Nephron (organoid): Measurements from ENCODE around the gene ALDH9A1.
"Not testable (repeated sequence)": the region's sequence is repeated elsewhere in the genome, so short reads cannot be mapped to it uniquely, and the experiment has no call there.

Source experiments
- H3K27ac Mint-ChIP-seq, 3 experiments: 2 replicates each; pipeline ENCODE4 v1.8.0; 2020; ENCODE audit warnings: mixed read lengths in 3 of 3, mild to moderate bottlenecking in 2 of 3, moderate library complexity in 1 of 3
- H3K27me3 Mint-ChIP-seq: 2 replicates; pipeline ENCODE4 v1.8.0; 2021; ENCODE audit warnings: low read depth, mild to moderate bottlenecking, moderate library complexity, mixed read lengths
- H3K36me3 Mint-ChIP-seq: 2 replicates; pipeline ENCODE4 v1.8.0; 2020; ENCODE audit warnings: low read depth, mixed read lengths
- H3K4me1 Mint-ChIP-seq: 2 replicates; pipeline ENCODE4 v1.8.0; 2020; ENCODE audit warnings: mixed read lengths
- H3K4me3 Mint-ChIP-seq, 3 experiments: 2 replicates each; pipeline ENCODE4 v1.8.0; 2020; ENCODE audit warnings: mild to moderate bottlenecking in 3 of 3, mixed read lengths in 3 of 3, moderate library complexity in 2 of 3
- H3K9me3 Mint-ChIP-seq: 2 replicates; pipeline ENCODE4 v1.8.0; 2020; ENCODE audit warnings: mixed read lengths
- CTCF ChIP-seq, 3 experiments: fragments of 200-600 bp; sonication (generic); IDR thresholded peaks; one replicate each; pipeline ENCODE4 v1.5.0; 2021; ENCODE audit warnings: antibody characterized with exemption in 3 of 3; ENCODE audit not compliant: unreplicated experiment in 3 of 3

ALDH9A1 gene

GRCh38 chr1:165645654-165646366, 52.6 kb downstream of the ALDH9A1 start:
- Mint-ChIP-seq H3K9me3 (no peaks in the 10 kb centered on the region), H3K27ac (peak overlapping the region in 2 of 3 experiments; percentile 6 to 95), H3K4me1 (peaks cover 5% of the 10 kb centered on the region), H3K4me3 (no peak overlapping the region), H3K27me3 (no peaks in the 10 kb centered on the region), H3K36me3 (peaks cover 13% of the 10 kb centered on the region)
- no peak for TF ChIP-seq CTCF (IDR thresholded peaks at IDR 0.05; ENCODE audit: unreplicated experiment in 3 of 3)

- H3K4me1 Mint-ChIP-seq, result no peaks in the 10 kb centered on the region
- no peak overlapping the region for H3K4me3 Mint-ChIP-seq
- no peaks in the 10 kb centered on the region for H3K27me3 Mint-ChIP-seq
- peaks cover 7% of the 10 kb centered on the region for H3K36me3 Mint-ChIP-seq
- no peak overlapping the region for H3K27ac Mint-ChIP-seq
- TF ChIP-seq CTCF (IDR thresholded peaks at IDR 0.05; ENCODE audit: unreplicated experiment in 3 of 3), result no peak
- no peaks in the 10 kb centered on the region for H3K9me3 Mint-ChIP-seq
These were observed 54.2 kb downstream of the ALDH9A1 start for GRCh38 chr1:165644064-165644735.

GRCh38 chr1:165641231-165641987, 57.0 kb downstream of the ALDH9A1 start:
- TF ChIP-seq CTCF (IDR thresholded peaks at IDR 0.05; ENCODE audit: unreplicated experiment in 3 of 3), result no peak
- H3K4me3 Mint-ChIP-seq, result no peak overlapping the region
- H3K4me1 Mint-ChIP-seq, result peaks cover 8% of the 10 kb centered on the region
- peaks cover 7% of the 10 kb centered on the region for H3K36me3 Mint-ChIP-seq
- H3K27me3 Mint-ChIP-seq, result no peaks in the 10 kb centered on the region
- no peaks in the 10 kb centered on the region for H3K9me3 Mint-ChIP-seq
- no peak overlapping the region for H3K27ac Mint-ChIP-seq

GRCh38 chr1:165639821-165640623, 58.3 kb downstream of the ALDH9A1 start:
- no peaks in the 10 kb centered on the region for H3K27me3 Mint-ChIP-seq
- H3K27ac Mint-ChIP-seq, result no peak overlapping the region
- no peak overlapping the region for H3K4me3 Mint-ChIP-seq
- H3K9me3 Mint-ChIP-seq, result no peaks in the 10 kb centered on the region
- peaks cover 14% of the 10 kb centered on the region for H3K4me1 Mint-ChIP-seq
- H3K36me3 Mint-ChIP-seq, result peaks cover 4% of the 10 kb centered on the region
- TF ChIP-seq CTCF (IDR thresholded peaks at IDR 0.05; ENCODE audit: unreplicated experiment in 3 of 3), result no peak

- not testable (repeated sequence) for H3K9me3 Mint-ChIP-seq, H3K36me3 Mint-ChIP-seq, H3K27me3 Mint-ChIP-seq, H3K27ac Mint-ChIP-seq, H3K4me3 Mint-ChIP-seq
- H3K4me1 Mint-ChIP-seq, result peaks cover 25% of the 10 kb centered on the region
These were observed 60.2 kb downstream of the ALDH9A1 start for GRCh38 chr1:165638211-165638610.

GRCh38 chr1:165637427-165637826, 60.9 kb downstream of the ALDH9A1 start:
- no peaks in the 10 kb centered on the region for H3K9me3 Mint-ChIP-seq
- H3K27ac Mint-ChIP-seq, result no peak overlapping the region
- H3K4me1 Mint-ChIP-seq, result peaks cover 25% of the 10 kb centered on the region
- no peak for TF ChIP-seq CTCF (IDR thresholded peaks at IDR 0.05; ENCODE audit: unreplicated experiment in 3 of 3)
- no peaks in the 10 kb centered on the region for H3K27me3 Mint-ChIP-seq
- H3K36me3 Mint-ChIP-seq, result peaks cover 4% of the 10 kb centered on the region
- H3K4me3 Mint-ChIP-seq, result no peak overlapping the region
